HepG2 (cell line): ENCODE measurements around the gene ZC2HC1B. TPM values are rescaled to one million over a fixed set of nuclear protein-coding genes. Genes with fewer than 3 reads are reported as not detected.

Source experiments
- GRHL1 ChIP-seq: sonication (generic); formaldehyde crosslinking; conservative IDR thresholded peaks from 2 replicates; pipeline ENCODE4 v1.8.0; 2022; ENCODE audit warnings: missing genetic modification reagents
- MEIS1 ChIP-seq: sonication (generic); formaldehyde crosslinking; IDR thresholded peaks from 2 replicates; pipeline ENCODE4 v1.9.0; 2021; ENCODE audit warnings: mild to moderate bottlenecking, missing genetic modification reagents, moderate library complexity, borderline replicate concordance
- MLXIP ChIP-seq: sonication (generic); formaldehyde crosslinking; IDR thresholded peaks from 2 replicates; pipeline ENCODE4 v1.9.0; 2021; ENCODE audit warnings: missing genetic modification reagents, borderline replicate concordance
- PAWR ChIP-seq: sonication (generic); formaldehyde crosslinking; IDR thresholded peaks from 2 replicates; pipeline ENCODE4 v1.4.0; 2020; ENCODE audit warnings: missing genetic modification reagents, mild to moderate bottlenecking, borderline replicate concordance
- RAD51 ChIP-seq: fragments of 450-650 bp; IDR thresholded peaks from 2 replicates; pipeline ENCODE4 v1.6.1; 2016; ENCODE audit warnings: borderline replicate concordance
- SNRNP70 ChIP-seq: fragments of 200-400 bp; formaldehyde crosslinking; IDR thresholded peaks from 2 replicates; pipeline ENCODE4 v1.6.1; 2017; ENCODE audit warnings: mild to moderate bottlenecking, low read depth, low read length, moderate library complexity
- TCF7L2 ChIP-seq: IDR thresholded peaks from 2 replicates; pipeline ENCODE4 v1.6.1; 2011; ENCODE audit warnings: mild to moderate bottlenecking, low read depth, low read length, moderate library complexity
- ZBTB37 ChIP-seq: sonication (generic); formaldehyde crosslinking; IDR thresholded peaks from 2 replicates; pipeline ENCODE4 v1.4.0; 2020; ENCODE audit warnings: mild to moderate bottlenecking, missing genetic modification reagents
- ZFP37 ChIP-seq: sonication (generic); formaldehyde crosslinking; IDR thresholded peaks from 2 replicates; pipeline ENCODE4 v1.4.0; 2020; ENCODE audit warnings: missing genetic modification reagents, borderline replicate concordance
- ZNF646 ChIP-seq: sonication (generic); formaldehyde crosslinking; IDR thresholded peaks from 2 replicates; pipeline ENCODE4 v1.9.0; 2021; ENCODE audit warnings: mild to moderate bottlenecking, missing genetic modification reagents
- polyA plus RNA-seq, 8 experiments: library from polyadenylated mRNA; depleted of rRNA in 3 of 8; stranded (reverse) in 7 of 8; unstranded in 1 of 8; fragments of >200 nt; fragmentation: Illumina TruSeq in 4 of 8; extraction: Trizol in 4 of 8; gene quantifications; 2 replicates each; pipeline versions ENCODE4 v1.2.1 to v1.2.3, GENCODE V29; 2011 to 2016; ENCODE audit warnings: low read depth in 4 of 8, missing spikeins in 1 of 8, mixed read lengths in 1 of 8; ENCODE audit not compliant: insufficient read depth in 1 of 8
- total RNA-seq, 5 experiments: library from RNA; depleted of rRNA; stranded (reverse); fragments of >200 nt; fragmentation: Illumina TruSeq; extraction: Trizol; gene quantifications; 2 replicates each; pipeline ENCODE4 v1.2.3, GENCODE V29; 2016; ENCODE audit warnings: low read depth in 1 of 5
- TF ChIP-seq, protein P1 (sequence below): sonication (generic); formaldehyde crosslinking; IDR thresholded peaks from 2 replicates; pipeline ENCODE4 v1.8.0; 2023; ENCODE audit warnings: mild to moderate bottlenecking, missing genetic modification reagents
- TF ChIP-seq, protein P2 (sequence below): sonication (generic); formaldehyde crosslinking; IDR thresholded peaks from 2 replicates; pipeline ENCODE4 v1.8.1; 2023; ENCODE audit warnings: mild to moderate bottlenecking, missing genetic modification reagents, borderline replicate concordance

ZC2HC1B gene
- total and polyA plus RNA-seq, 2 of the 13 experiments (the other 11 are each of a cell fraction or from before 2014, with no cell fraction given) = not detected

- TF ChIP-seq PAWR (CRISPR knock-in tag) = peak; percentile 99
- TF ChIP-seq GRHL1 (CRISPR knock-in tag) = no peak
- peak; percentile 97 for TF ChIP-seq ZFP37
- TF ChIP-seq SNRNP70 = no peak
- TF ChIP-seq TCF7L2 = no peak
- TF ChIP-seq, protein P1, sequence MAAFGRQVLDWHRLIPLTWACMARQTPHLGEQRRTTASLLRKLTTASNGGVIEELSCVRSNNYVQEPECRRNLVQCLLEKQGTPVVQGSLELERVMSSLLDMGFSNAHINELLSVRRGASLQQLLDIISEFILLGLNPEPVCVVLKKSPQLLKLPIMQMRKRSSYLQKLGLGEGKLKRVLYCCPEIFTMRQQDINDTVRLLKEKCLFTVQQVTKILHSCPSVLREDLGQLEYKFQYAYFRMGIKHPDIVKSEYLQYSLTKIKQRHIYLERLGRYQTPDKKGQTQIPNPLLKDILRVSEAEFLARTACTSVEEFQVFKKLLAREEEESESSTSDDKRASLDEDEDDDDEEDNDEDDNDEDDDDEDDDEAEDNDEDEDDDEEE = peak; percentile 98
- TF ChIP-seq ZNF646 = peak; percentile 54; the same call in 1 of the 2 replicates
- TF ChIP-seq MLXIP = peak; percentile 94
- TF ChIP-seq, protein P2, sequence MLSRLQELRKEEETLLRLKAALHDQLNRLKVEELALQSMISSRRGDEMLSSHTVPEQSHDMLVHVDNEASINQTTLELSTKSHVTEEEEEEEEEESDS (CRISPR knock-in tag) = no peak
- TF ChIP-seq ZBTB37 (CRISPR knock-in tag) = peak; percentile 82; the same call in 1 of the 2 replicates
- no peak for TF ChIP-seq RAD51
- peak; percentile 92 for TF ChIP-seq MEIS1 (CRISPR knock-in tag)
Observed at GRCh38 chr6:143842902-143843676, 21.2 kb upstream of the ZC2HC1B start, which contains the start of gene LTV1 (continued).
